Stimulated activated CD8-positive, alpha-beta memory T cell treated with anti-CD3 and anti-CD28 coated beads, Interleukin-15, amount 100 ng/mL, for 4 hours (primary cell): Measurements from ENCODE around the gene TAF1.
"Not testable (repeated sequence)": the region's sequence is repeated elsewhere in the genome, so short reads cannot be mapped to it uniquely, and the experiment has no call there.

ENCODE experiments used
- DNase-seq, 2 donors: peaks; one replicate each; pipeline ENCODE4 v3.0.0-alpha.2; 2020; ENCODE audit warnings: low read depth in 2 of 2

TAF1 gene

DNA sequence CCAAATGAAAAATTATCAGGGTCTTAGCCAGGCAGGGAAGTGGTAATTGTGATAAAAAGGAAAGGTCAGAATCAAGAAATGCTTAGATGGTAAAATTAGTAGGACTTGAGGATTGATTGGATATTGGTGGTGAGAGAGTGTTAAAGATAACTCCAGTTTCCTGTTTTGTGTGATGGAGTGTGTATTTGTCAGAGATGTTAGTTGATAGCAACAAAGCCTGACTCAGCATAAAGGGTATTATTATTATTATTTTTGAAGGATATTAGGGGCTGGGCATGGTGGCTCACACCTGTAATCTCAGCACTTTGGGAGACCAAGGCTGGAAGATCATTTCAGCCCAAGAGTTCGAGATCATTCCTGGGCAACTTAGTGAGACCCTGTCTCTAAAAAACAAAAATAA lies 143.1 kb downstream of the TAF1 start:
- no peak for DNase-seq

DNA sequence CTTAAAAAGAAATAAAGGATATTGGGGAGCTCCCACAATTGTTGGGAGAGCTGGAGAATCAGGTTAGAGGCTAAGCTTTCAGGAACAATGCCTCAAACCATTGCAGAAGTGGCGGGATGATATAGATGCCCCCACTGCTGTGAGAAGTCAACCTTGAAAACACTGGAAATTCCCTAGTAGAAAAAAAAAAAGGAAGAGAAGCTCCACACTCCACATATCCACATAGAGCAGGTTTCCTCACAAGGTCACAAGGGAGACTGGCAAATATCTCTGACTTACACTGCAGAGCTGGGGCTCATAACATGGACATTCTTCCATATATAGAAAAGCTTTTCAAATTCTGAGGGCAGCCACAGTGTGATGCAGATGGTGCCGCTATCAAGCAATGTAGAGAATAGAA lies 144.0 kb downstream of the TAF1 start:
- DNase-seq = no peak

DNA sequence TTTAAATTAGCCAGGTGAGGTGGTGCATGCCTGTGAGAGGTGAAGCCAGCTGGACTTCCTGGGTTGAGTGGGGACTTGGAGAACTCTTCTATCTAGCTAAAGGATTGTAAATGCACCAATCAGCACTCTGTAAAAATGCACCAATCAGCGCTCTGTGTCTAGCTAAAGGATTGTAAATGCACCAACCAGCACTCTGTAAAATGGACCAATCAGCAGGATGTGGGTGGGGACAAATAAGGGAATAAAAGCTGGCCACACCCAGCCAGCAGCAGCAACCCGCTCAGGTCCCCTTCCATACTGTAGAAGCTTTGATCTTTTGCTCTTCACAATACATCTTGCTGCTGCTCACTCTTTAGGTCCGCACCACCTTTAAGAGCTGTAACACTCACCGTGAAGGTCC lies 147.6 kb downstream of the TAF1 start:
- DNase-seq = not testable (repeated sequence)

DNA sequence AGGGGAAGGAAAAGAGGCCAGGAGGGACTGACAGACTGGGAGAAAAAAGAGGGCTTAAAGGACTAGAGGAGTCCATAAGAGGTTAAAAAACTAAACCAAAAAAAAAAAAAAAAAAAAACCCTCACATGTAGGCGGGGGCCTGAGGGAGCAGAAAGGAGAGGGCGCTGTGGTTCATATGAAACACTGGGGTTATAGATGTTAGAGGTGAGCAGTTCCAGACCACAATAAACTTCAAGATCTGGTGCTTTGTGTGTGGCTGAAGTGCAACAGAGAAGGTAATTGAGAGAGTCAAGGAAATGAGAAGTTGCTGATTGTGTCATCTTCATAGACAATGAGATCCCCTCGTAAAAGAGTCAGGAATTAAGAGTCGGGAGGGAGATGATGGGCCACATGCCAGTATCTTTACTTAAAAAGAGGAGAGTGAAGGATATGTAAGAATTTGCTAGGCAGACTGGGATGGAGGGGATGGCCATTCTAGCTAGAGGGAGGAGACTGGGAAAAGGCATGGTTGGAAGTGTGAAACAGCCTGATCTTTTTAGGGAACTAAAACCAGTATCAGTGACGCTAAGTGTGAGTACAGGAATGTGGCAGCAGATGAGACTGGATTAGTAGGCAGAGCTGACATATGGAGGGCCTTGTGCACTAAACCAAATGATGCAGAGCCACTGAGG lies 148.3 kb downstream of the TAF1 start:
- DNase-seq = no peak

DNA sequence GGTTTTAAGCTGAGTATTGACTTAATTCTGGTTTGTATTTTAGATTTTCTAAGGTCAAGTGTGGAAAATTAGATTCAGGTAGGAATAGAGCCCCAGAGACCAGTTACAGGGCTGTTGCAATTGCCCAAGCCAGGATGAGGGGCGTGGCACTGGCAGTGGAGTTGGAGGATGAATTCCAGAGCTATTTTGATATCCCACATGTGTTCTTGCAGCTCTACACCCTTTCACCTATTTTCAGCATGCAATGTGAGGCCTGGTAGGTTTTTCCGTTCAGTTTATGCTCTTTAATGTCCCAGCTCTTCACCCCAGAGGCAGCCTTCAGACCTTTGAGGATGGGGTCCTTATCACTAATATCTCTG lies 148.9 kb downstream of the TAF1 start:
- no peak for DNase-seq
